ENCODE data around the gene GALNT14. TPM values are rescaled to one million over a fixed set of nuclear protein-coding genes. Genes with fewer than 3 reads are reported as not detected.

GALNT14 gene
- total and polyA plus RNA-seq, 8 donors, result 1.9 to 9.1 (median 2.8) TPM

DNA sequence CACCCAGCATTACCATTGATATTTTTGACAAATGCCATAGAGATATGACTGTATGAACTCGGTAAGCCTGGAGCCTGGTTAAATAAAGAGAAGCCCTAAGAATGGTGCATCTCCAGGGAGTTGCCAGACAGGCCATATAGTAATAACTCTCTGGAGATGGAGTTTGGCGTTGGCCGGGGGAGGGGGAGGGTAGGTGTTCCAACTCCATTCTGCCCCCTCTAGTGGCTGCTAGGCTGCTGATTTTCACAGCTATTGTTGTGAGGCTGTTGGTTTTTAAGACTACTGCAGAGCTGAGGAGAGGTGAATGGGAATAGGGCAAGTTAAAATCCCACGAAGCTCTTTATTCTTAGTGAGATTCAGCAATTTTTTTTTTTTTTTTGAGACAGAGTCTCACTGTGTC is 99.9 kb downstream of the GALNT14 start:
- DNase-seq, result no peak
- no peak for FAIRE-seq
- H3K4me1 ChIP-seq, result no peaks in the 10 kb centered on the region

DNA sequence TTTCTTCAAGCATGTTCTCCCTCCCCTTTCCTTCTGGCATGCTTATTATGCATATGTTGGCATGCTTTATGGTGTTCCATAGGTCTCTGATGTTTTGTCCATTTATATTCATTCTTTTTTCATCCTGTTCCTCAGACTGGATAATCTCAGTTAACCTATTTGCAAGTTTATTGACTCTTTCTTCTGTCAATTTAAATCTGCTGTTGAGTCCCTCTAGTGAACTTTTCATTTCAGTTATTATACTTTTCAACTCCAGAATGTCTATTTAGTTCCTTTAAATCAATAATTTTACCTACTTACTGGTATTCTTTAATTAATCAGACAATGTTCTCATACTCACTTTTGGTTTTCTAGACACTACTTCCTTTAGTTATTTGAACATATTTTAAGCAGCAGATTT is 101.2 kb downstream of the GALNT14 start:
- Histone ChIP-seq H3K4me3 (no peak overlapping the region), H3K36me3 (no peaks in the 10 kb centered on the region), H3K9me3 (no peaks in the 10 kb centered on the region), H3K27me3 (no peaks in the 10 kb centered on the region), H3K27ac (no peak overlapping the region), H3K4me1 (no peaks in the 10 kb centered on the region)
- ATAC-seq (no peak), FAIRE-seq (no peak), DNase-seq (no peak)
- TF ChIP-seq, protein P1, sequence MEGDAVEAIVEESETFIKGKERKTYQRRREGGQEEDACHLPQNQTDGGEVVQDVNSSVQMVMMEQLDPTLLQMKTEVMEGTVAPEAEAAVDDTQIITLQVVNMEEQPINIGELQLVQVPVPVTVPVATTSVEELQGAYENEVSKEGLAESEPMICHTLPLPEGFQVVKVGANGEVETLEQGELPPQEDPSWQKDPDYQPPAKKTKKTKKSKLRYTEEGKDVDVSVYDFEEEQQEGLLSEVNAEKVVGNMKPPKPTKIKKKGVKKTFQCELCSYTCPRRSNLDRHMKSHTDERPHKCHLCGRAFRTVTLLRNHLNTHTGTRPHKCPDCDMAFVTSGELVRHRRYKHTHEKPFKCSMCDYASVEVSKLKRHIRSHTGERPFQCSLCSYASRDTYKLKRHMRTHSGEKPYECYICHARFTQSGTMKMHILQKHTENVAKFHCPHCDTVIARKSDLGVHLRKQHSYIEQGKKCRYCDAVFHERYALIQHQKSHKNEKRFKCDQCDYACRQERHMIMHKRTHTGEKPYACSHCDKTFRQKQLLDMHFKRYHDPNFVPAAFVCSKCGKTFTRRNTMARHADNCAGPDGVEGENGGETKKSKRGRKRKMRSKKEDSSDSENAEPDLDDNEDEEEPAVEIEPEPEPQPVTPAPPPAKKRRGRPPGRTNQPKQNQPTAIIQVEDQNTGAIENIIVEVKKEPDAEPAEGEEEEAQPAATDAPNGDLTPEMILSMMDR (IDR thresholded peaks at IDR 0.05), result no peak
- intact Hi-C loops (cut with DNase I), result no loop called here

More for the DNA sequence above, 99.9 kb downstream of the GALNT14 start:
- no peaks in the 10 kb centered on the region for H3K9me3 ChIP-seq
- intact Hi-C loops (cut with DNase I), result no loop called here
- no peak for ATAC-seq
- no peaks in the 10 kb centered on the region for H3K27me3 ChIP-seq
- TF ChIP-seq, protein P1 (IDR thresholded peaks at IDR 0.05), result no peak
- WGBS, 2 donors, result 70 to 71% methylated on average over 4 of the region's 4 CpGs
- no peak overlapping the region for H3K4me3 ChIP-seq
- H3K27ac ChIP-seq, result no peak overlapping the region
- no peaks in the 10 kb centered on the region for H3K36me3 ChIP-seq

DNA sequence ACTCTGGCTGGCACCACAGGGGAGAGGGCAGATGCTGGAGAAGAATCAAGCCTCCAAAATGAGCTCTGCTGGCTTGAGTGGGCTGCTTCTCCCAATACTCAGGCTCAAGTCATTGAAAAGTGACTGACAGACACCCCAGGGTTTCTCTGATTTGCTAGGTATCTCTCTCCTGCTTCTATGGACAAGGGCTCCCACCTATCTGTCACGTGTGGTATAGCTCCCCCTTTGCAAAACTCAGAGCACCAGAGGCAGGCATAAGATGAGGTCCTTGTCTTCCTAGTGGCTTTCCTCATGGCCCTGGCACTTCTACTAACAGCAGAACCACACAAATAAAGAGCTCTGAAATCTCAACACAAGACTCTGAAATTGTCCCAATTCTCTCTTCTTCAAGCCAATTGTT is 105.2 kb downstream of the GALNT14 start:
- Histone ChIP-seq H3K36me3 (no peaks in the 10 kb centered on the region), H3K9me3 (no peaks in the 10 kb centered on the region), H3K27ac (no peak overlapping the region), H3K4me1 (no peaks in the 10 kb centered on the region), H3K27me3 (no peaks in the 10 kb centered on the region), H3K4me3 (no peak overlapping the region)
- DNase-seq (no peak), FAIRE-seq (no peak), ATAC-seq (no peak)
- TF ChIP-seq, protein P1 (IDR thresholded peaks at IDR 0.05), result no peak
- WGBS, 2 donors, result 23% methylated on average over 1 of the region's 1 CpG
- intact Hi-C loops (cut with DNase I), result no loop called here

DNA sequence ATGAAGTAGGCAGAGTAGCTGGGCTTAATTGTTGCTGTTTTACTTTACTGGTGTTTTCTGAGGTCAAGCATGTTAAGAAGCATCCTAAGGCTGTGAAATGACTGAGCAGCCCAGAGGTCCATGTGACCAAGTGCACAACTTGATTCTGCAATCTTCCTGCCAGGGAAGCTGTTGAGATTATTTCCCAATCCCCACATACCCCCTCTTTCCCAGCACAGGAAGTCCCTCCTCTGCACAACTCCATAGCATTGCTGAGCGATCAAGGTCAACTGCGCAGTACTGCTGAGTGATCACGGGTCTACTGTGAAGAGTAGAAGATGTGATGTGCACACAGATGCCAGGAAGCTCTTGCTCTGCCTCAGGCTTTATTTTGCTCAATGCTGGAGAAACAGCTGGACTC is 105.8 kb downstream of the GALNT14 start:
- H3K36me3 ChIP-seq, result no peaks in the 10 kb centered on the region
- H3K4me3 ChIP-seq, result no peak overlapping the region
- H3K9me3 ChIP-seq, result no peaks in the 10 kb centered on the region
- 74 to 86% methylated on average over 3 of the region's 3 CpGs for WGBS, 2 donors
- no peaks in the 10 kb centered on the region for H3K27me3 ChIP-seq
- DNase-seq (no peak), ATAC-seq (peak in 1 of 4 donors; percentile 63), FAIRE-seq (no peak)
- H3K4me1 ChIP-seq, result no peaks in the 10 kb centered on the region
- H3K27ac ChIP-seq, result no peak overlapping the region
- intact Hi-C loops (cut with DNase I), result no loop called here
- TF ChIP-seq, protein P1 (IDR thresholded peaks at IDR 0.05), result no peak

DNA sequence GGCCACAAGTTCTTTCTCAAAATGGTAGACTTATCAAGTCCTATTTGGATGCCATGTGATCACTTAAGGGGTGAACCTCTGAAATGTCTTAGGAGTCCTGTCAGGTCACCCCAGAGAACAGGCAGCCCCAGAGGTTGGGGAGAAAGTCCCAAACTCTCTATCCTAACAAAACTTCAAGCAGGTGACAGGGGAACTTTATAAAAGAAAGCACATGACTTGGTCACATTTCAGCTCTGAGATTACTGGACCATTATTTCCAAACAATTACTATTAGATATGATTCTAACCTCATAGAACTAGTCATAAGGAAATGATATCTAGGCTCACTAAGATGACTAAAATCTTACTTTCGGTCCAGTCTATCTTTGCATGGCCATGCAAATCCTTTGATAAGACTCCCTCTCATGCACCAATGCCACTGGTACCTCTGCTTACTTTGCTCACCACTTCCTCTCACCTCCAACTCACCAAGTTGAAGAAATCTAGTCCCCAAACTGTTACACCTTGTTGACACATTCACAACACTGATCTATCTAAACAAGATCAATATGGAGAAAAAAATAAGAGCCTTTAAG is 107.0 kb downstream of the GALNT14 start:
- no peak overlapping the region for H3K4me3 ChIP-seq
- no peaks in the 10 kb centered on the region for H3K36me3 ChIP-seq
- DNase-seq (no peak), ATAC-seq (no peak), FAIRE-seq (no peak)
- TF ChIP-seq, protein P1 (IDR thresholded peaks at IDR 0.05), result no peak
- no peak overlapping the region for H3K27ac ChIP-seq
- H3K9me3 ChIP-seq, result no peaks in the 10 kb centered on the region
- 22 to 41% methylated on average over 1 of the region's 1 CpG for WGBS, 2 donors
- H3K27me3 ChIP-seq, result no peaks in the 10 kb centered on the region
- intact Hi-C loops (cut with DNase I), result no loop called here
- H3K4me1 ChIP-seq, result no peaks in the 10 kb centered on the region
